Fibroblast of peridontal ligament (primary cell): ENCODE results near the gene TLDC2.
"Not testable (repeated sequence)": the region's sequence is repeated elsewhere in the genome, so short reads cannot be mapped to it uniquely, and the experiment has no call there.

Experiments used
- DNase-seq: peaks from one replicate; pipeline ENCODE4 v3.0.0-alpha.2; 2010; ENCODE audit errors: extremely low read depth

TLDC2 gene

GRCh38 chr20:36905566-36905965 lies 29.6 kb downstream of the TLDC2 start:
- not testable (repeated sequence) for DNase-seq

- DNase-seq = not testable (repeated sequence)
Measured at GRCh38 chr20:36906086-36906485, 30.1 kb downstream of the TLDC2 start.

DNA sequence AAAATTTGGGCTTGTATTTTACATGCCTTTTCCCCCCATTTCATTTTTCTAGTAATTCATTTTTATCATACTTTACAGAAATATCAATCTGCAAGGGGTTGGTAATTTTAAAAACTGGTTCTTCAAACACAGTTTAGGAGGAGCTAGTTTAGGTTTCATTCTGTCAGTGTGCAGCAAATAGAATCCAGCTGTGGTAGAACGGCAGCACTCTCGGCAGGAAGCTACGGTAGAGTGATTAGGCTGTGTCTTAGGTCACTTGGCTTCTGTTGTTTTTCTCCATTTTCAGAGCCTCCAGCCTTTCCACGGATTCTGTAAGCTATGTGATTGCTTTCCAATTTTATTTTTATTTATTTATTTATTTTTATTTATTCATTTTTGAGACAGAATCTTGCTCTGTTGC lies 32.7 kb downstream of the TLDC2 start:
- peak; percentile 62 for DNase-seq

- DNase-seq = no peak
Measured at GRCh38 chr20:36916199-36916598, 40.3 kb downstream of the TLDC2 start.

DNA sequence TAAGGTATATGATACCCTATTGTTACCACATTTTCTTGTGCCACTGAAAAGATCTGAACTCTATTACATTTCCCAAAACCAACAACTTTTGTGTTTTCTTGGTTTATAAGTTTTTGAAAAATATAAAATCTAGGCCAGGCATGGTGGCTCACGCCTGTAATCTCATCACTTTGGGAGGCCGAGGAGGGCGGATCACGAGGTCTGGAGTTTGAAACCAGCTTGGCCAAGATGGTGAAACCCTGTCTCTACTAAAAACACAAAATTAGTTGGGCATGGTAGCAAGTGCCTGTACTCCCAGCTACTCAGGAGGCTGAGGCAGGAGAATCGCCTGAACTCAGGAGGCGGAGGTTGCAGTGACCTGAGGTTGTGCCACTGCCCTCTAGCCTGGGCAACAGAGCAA lies 41.3 kb downstream of the TLDC2 start:
- no peak for DNase-seq

GRCh38 chr20:36917943-36918342 lies 42.0 kb downstream of the TLDC2 start:
- no peak for DNase-seq

DNA sequence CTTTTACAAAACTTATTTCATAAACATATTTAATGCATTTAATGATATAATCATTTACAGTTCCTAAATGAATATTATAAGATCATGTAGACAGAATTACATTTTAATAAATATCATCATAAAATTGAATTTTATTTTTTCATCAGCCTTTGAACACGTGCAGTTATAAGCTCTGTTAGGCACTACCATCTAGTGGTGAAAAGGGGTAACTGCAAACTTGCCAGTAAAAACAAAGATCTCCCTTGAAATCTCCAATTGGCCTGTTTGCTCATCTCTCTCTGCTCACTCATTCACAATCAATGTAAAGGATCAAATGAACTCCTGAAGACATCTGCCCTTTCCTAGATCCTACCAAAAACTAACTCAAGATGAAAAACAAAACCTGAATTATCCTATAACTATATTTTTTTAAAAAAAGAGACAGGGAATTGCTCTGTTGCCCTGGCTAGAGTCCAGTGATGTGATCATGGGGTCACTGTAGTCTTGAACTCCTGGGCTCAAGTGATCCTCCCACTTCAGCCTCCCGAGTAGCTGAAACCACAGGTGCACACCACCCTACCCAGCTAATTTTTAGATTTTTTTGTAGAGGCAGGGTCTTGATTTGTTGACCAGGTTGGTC lies 43.9 kb downstream of the TLDC2 start:
- peak; percentile 84 for DNase-seq

- DNase-seq = no peak
Measured at GRCh38 chr20:36920334-36920730, 44.4 kb downstream of the TLDC2 start.

- no peak for DNase-seq
Measured at GRCh38 chr20:36924167-36925045, 48.5 kb downstream of the TLDC2 start.

- DNase-seq = no peak
Measured at GRCh38 chr20:36925234-36925633, 49.3 kb downstream of the TLDC2 start.

GRCh38 chr20:36926653-36927200 lies 50.8 kb downstream of the TLDC2 start:
- no peak for DNase-seq

DNA sequence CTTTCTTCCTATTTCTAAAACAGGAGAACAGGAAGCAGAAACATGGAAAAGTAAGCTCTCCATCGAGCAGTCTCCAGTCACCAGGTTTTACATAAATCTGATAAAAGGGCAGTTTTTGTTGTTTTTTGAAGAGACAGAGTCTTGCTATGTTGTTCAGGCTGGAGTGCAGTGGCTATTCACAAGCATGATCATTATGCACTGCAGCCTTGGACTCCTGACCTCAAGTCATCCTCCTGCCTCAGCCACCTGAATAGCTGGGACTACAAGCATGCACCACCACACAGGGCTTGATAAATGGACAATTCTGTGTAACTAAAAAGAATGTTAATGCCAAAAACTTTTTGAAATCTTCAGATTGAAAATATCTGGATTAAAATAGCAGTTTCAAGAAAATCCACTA lies 51.8 kb downstream of the TLDC2 start:
- no peak for DNase-seq

GRCh38 chr20:36929290-36929689 lies 53.4 kb downstream of the TLDC2 start:
- DNase-seq = peak; percentile 62

GRCh38 chr20:36929691-36930090 lies 53.8 kb downstream of the TLDC2 start:
- no peak for DNase-seq

DNA sequence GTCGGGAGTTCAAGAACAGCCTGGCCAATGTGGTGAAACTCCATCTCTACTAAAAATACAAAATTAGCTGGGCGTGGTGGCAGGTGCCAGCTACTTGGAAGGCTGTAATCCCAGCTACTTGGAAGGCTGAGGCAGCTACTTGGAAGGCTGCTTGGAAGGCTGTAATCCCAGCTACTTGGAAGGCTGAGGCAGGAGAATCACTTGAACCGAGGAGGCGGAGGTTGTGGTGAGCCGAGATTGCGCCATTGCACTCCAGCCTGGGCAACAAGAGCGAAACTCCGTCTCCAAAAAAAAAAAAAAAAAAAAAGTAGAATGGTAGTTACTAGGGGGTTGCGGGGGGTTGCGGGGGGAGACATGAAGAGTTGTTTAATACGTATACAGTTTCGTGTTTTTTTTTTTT lies 56.1 kb downstream of the TLDC2 start:
- DNase-seq = not testable (repeated sequence)

DNA sequence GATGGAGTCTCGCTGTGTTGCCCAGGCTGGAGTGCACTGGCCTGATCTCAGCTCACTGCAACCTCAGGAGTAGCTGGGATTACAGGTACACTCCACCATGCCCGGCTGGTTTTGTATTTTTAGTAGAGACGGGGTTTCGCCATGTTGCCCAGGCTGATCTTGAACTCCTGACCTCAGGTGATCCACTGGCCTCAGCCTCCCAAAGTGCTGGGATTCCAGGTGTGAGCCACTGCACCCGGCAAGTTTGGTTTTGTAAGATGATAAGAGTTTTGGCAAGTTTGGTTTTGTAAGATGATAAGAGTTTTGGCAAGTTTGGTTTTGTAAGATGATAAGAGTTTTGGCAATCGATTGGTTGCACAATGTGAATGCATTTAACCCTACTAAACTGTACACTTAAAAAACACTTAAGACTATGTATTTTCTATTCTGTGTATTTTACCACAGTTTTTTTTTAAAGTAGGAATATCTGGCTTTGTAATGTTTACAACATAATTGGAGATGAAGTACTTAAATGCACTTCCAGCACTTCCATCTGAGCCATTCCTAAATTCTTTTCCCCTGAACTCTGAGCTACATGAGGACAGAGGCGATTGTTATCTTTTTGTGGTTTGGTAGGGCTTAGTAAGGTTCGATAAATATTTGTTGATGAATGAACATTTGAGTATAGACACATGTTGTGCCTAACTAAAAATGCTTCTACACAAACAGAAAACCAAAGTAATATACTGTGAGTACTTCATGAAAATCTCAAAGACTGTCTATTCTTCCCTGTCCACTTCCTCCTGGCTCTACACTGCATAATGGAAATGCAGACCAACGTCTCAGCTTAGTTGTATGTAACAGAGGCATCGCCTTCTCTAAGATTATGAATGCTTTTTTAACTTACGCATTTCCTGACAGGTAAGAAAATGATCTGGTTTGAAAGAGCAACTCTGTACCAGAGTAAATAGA lies 56.8 kb downstream of the TLDC2 start:
- peak; percentile 35 for DNase-seq

DNA sequence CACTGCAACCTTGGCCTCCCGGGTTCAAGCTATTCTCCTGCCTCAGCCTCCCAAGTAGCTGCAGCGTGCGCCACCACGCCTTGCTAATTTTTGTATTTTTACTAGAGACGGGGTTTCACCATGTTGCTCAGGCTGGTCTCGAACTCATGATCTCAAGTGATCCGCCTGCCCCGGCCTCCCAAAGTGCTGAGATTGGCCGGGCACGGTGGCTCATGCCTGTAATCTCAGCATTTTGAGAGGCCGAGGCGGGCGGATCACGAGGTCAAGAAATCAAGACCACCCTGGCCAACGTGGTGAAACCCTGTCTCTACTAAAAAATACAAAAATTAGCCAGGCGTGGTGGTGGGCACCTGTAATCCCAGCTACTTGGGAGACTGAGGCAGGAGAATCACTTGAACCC lies 57.6 kb downstream of the TLDC2 start:
- DNase-seq = not testable (repeated sequence)

DNA sequence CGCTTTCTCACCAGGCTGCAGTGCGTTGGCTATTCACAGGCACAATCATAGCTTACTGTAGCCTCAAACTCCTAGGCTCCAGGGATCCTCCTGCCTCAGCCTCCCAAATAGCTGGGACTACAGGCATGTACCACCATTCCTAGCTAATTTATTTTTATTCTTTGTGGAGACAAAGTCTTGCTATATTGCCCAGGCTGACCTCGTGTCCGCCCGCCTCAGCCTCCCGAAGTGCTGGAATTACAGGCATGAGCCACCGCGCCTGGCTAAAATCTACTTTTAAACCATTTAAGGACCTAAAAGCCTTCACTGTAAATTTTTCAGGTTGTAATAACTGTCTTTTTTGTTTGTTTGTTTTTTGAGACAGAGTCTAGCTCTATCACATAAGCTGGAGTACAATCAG lies 60.4 kb downstream of the TLDC2 start:
- no peak for DNase-seq

DNA sequence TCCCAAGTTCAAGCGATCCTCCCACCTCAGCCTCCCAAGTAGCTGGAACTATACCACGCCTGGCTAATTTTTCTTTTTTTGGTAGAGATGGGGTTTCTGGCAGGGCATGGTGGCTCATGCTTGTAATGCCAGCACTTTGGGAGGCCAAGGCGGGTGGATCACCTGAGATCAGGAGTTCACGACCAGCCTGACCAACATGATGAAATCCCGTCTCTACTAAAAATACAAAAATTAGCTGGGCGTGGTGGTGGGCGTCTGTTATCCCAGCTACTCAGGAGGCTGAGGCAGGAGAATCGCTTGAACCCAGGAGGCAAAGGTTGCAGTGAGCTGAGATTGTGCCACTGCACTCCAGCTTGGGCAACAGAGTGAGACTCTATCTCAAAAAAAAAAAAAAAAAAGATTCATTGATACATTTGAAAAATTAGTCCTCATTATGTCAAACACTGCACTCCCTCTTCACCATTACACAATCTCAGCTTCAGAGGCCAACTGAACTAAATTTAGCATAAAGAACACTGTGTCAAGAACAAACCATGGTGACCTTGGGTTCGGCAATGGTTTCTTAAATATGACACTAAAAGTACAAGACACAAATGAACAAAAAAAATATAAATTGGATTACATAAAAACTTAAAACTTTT lies 60.9 kb downstream of the TLDC2 start:
- not testable (repeated sequence) for DNase-seq

DNA sequence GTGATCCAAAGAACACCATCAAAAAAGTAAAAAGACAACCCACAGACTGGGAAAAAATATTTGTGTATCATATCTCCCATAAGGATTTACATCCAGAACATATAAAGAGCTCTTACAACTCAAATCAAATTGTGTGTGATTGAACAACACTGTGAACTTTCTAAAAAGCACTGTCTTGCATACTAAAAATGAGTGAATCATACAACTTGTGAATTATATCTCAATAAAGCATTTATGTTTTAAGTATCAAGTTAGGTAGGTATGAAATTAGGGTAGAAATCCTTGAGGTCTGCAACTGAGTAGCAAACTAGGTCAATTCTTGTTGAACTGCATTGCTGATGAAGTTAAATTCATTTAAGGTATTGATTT lies 61.4 kb downstream of the TLDC2 start:
- DNase-seq = no peak

DNA sequence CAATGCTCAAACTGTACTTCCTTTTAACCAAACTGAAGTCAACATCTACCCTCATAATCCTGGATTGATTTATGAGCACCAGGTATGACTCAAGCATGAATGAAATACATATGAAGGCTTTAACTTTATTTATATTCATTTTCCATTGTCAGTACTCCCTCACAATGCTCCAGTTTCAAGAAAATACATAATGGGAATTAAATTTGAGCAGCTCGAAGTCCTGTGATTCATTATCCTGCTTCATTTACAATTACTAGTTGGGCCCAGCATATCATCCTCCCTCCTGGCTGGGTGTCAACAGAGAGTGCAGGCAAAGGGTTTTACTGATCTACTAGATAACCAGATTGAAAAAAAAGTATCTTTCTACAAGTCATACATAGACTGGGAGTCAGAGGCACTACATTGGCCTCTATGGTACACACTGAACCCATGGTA lies 65.5 kb downstream of the TLDC2 start:
- DNase-seq = peak; percentile 30
